ENCODE results near the gene GUCY2D.
"Not testable (repeated sequence)": the region's sequence is repeated elsewhere in the genome, so short reads cannot be mapped to it uniquely, and the experiment has no call there.

The GUCY2D gene

DNA sequence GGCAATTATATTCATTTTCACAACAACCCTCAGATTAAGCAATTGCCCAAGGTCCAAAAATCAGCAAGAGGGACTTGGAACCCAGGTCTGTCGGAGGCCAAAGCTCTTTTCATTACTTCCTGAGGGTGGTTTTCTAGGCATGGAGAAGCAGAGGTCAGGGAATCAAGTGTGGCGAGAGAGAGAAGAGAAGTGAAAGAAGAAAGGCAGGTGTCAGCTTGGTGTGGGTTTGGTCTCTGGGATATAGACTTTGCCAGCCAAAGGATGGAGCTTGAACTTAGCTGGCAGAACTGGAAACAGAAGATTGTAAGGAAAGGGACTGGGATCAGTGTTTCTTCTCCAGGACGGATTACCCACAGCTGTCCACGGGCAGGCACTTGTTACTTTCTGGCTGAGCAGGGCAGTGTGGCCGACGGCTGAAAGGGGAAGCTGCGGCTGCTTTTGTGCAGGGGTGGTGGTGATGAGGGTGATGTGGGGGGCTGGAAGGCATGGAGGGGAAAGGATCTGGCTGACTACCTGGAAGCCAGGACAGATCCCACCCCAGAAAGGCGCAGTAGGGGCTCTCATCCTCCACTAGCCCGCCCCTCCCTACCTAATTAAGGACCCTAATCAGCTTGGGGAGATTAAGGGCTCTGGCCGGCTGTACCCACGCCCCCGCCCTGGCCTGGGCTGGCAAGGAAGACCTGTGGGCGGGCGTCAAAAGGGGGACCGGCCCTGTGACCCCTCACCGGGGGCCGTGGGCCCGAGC, at the start of gene GUCY2D:
TSS of gene GUCY2D (plus strand) at position 640 of the 745 bp plus-strand sequence. CDS start 433 bp downstream, outside the sequence.
- H3K27ac ChIP-seq: no peak within 1 kb of the TSS
- TF ChIP-seq, protein P1, sequence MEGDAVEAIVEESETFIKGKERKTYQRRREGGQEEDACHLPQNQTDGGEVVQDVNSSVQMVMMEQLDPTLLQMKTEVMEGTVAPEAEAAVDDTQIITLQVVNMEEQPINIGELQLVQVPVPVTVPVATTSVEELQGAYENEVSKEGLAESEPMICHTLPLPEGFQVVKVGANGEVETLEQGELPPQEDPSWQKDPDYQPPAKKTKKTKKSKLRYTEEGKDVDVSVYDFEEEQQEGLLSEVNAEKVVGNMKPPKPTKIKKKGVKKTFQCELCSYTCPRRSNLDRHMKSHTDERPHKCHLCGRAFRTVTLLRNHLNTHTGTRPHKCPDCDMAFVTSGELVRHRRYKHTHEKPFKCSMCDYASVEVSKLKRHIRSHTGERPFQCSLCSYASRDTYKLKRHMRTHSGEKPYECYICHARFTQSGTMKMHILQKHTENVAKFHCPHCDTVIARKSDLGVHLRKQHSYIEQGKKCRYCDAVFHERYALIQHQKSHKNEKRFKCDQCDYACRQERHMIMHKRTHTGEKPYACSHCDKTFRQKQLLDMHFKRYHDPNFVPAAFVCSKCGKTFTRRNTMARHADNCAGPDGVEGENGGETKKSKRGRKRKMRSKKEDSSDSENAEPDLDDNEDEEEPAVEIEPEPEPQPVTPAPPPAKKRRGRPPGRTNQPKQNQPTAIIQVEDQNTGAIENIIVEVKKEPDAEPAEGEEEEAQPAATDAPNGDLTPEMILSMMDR (conservative IDR thresholded peaks at IDR 0.05): no peak
- no peak for TF ChIP-seq ZFX (IDR thresholded peaks at IDR 0.05)

DNA sequence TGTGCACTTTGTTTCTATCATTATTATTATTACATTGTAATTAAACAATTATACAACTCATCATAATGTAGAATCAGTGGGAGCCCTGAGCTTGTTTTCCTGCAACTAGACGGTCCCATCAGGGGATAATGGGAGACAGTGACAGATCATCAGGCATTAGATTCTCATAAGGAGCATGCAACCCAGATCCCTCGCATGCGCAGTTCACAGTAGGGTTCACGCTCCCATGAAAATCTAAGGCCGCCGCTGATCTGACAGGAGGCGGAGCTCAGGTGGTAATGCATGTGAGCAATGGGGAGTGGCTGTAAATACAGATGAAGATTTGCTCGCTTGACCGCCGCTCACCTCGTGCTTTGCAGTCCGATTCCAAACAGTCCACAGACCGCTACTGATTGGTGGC, 49.1 kb upstream of the GUCY2D start:
- H3K27ac ChIP-seq: not testable (repeated sequence)

DNA sequence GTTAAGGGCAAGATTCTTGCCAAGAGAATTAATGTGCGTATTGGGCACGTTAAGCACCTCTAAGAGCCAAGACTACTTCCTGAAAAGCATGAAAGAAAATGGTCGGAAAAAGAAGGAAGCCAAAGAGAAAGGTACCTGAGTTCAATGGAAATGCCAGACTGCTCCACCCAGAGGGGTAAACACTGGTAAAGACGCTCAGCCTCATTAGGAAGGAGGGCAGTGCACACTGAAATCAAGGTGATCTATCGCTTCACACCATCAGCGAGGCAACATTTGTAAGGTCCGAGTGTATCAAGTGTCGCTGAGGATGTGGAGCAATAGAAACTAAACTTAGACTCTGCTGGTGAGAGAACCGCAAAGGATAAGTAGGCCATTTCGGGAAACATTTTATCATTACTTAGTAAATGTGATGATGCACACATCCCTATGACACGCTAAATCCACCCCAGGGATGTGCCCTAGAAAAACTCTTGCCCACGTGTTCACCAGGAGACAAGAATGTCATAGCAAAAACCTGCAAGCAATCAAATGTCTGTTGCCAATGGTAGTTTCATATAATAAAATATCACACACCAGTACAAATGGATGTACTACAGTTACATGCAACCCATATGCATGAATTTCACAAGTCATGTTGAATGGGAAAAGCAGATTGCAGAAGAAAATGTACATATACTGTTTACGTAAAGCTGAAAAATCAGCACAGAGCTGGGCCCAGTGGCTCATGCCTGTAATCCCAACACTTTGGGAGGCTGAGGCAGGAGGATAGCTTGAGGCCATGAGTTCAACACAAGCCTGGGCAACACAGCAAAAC, 46.8 kb upstream of the GUCY2D start:
- H3K27ac ChIP-seq: no peak overlapping the region
- TF ChIP-seq, protein P1 (conservative IDR thresholded peaks at IDR 0.05): no peak
- TF ChIP-seq ZFX (IDR thresholded peaks at IDR 0.05): no peak

DNA sequence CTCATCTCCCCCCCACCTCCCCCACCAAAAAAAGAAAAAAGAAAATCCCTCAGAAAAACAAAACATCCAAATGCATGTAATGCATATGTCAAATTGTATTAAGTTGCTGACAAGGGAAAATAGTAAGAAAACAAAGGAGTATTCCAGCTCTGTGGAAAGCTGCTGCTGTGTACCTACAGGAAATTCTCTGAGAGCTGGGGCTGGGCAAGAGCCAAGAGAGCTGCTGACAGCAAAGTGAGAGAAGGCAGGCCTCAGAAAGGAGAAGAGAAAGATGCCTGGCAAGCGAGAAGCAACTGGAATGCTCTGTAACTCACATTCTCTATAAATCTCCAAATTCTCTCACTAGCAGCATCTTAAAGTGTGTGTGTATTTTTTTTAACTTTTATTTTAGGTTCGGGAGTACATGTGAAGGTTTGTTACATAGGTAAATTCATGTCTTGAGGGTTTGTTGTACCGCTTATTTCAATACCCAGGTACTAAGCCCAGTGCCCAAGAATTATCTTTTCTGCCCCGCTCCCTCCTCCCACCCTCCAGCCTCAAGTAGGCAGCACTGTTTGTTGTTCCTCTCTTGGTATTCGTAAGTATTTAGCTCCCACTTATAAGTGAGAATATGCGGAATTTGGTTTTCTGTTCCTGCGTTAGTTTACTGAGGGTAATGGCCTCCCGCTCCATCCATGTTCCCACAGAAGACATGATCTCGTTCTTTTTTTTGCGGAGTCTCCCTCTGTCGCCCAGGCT, 46.0 kb upstream of the GUCY2D start:
- H3K27ac ChIP-seq: no peak overlapping the region
- TF ChIP-seq, protein P1 (conservative IDR thresholded peaks at IDR 0.05): no peak
- TF ChIP-seq ZFX (IDR thresholded peaks at IDR 0.05): no peak

DNA sequence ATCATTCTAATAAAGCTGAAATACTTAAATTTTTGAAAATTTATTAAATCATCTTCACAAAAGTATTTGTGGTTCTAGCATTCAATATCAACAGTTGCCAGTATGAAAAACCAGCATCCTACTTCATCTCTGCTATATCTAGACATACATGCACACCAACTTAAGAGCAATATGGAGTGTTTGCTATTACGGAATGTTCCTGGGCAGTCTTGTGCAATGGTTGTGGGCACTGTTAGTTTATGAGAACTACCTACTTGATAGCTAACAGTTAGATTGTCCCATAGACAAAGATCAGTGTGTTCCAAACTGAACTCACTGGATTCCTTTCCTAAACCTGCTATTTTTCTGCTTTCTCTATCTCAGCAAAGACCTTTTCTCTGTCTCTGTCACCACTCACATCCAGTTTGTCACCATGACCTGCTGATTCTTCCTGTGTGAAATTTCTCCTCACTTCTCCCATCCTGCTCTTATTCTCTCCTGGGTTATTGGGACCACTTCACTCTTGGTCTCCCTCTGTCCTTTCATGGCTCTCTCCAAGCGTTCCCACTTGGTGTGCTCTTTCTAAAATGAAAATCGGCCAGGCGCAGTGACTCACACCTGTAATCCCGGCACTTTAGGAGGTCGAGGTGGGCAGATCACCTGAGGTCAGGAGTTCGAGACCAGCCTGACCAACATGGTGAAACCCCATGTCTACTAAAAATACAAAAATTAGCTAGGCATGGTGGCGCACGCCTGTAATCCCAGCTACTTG, 42.7 kb upstream of the GUCY2D start:
- TF ChIP-seq, protein P1 (conservative IDR thresholded peaks at IDR 0.05): no peak
- TF ChIP-seq ZFX (IDR thresholded peaks at IDR 0.05): no peak
- no peak overlapping the region for H3K27ac ChIP-seq

DNA sequence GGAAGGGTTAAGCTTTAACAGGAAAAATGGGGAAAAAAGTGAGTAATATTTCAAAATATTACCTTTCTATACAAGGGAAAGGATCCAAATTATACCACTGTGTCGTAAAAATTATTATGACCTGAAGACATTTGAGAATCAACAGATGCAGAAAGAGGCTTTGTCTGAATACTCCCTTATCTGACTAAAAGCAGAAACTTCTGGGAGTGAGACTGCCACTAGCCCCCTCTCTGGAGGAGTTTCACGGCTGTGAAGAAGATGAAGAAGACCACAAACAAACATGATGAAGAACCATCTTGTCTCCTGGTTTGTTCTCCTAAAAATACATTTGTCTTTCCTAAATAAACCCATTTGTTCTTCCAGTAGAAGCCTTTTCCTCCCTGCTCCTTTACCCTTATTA, 41.0 kb upstream of the GUCY2D start:
- H3K27ac ChIP-seq: no peak overlapping the region
- no peak for TF ChIP-seq ZFX (IDR thresholded peaks at IDR 0.05)
- TF ChIP-seq, protein P1 (conservative IDR thresholded peaks at IDR 0.05): no peak

DNA sequence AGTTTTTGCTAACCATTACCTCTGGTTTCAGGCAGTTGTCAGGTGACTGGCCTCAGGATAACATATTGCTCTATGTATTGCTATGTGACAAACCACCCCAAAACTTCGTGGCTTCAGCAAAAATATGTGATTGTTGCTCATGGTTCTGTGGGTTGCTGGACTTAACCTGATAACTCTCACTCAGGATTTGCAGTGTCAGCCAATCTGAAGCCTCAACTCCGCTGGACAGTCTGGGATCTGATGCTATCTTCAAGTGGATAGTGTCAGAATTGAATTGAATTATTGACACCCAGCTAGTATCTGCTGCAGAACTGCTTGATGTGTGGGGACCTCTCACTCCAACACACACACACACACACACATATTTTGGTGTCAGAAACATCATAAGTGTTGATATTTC, 34.7 kb upstream of the GUCY2D start:
- TF ChIP-seq, protein P1 (conservative IDR thresholded peaks at IDR 0.05): no peak
- no peak for TF ChIP-seq ZFX (IDR thresholded peaks at IDR 0.05)
- no peak overlapping the region for H3K27ac ChIP-seq
